ENCODE measurements around the gene VAV2. TPM values are rescaled to one million over a fixed set of nuclear protein-coding genes. Genes with fewer than 3 reads are reported as not detected.
A peak's percentile ranks its signal among the peaks of the same experiment; 100 is the strongest.
"Not testable (repeated sequence)": the region's sequence is repeated elsewhere in the genome, so short reads cannot be mapped to it uniquely, and the experiment has no call there.

VAV2 gene
- total and polyA plus RNA-seq, 2 donors, result 5.4 to 9.8 TPM

DNA sequence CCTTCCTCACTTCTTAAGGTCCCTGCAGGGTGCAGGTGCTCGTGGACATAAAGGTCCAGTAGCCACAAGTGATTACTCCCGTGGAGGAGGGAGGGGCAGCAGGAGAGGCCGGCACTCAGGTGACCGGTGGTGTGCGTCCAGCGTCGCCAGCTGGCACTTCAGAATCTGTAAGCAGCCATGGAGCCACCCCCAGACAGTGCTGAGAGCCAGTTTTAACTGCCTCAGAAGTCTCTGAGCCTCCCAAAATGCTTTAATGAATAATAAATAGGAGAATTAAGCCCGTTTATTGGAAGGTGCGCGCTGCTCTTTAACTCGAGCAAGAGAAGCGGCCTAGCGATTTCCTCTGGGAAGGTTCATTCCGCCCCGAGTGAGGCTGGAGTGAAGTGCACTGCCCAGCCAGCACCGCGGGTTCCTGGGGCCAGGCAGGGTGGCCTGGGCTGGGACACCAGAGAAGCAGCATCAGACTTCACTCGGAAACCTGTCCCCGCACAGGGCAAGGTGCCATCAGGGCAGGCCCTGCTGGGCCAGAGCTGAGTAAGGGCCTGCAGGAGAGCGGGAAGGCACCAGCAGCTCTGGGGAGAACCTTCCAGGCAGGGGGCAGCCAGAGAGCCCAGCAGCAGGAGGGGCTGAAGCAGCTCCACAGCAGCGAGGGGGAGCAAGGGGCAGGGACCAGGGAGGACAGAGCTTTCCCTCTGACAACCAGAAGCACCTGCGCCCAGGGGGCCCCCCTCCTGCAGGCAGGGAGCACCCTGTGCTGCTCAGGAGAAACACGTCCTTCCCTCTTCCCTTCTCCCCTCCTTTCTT, 61.2 kb downstream of the VAV2 start:
- no peak overlapping the region for H3K27ac ChIP-seq (ENCODE audit: low read depth in 1 of 2, low read length in 1 of 2)
- H3K9me3 ChIP-seq (ENCODE audit: control insufficient read depth in 2 of 2, insufficient read depth in 1 of 2, low read length in 1 of 2), result no peaks in the 10 kb centered on the region
- H3K27me3 ChIP-seq (ENCODE audit: control insufficient read depth in 2 of 2, insufficient read depth in 1 of 2, low read length in 1 of 2), result no peaks in the 10 kb centered on the region
- H3K4me1 ChIP-seq (ENCODE audit: control insufficient read depth in 2 of 2, insufficient read depth in 2 of 2, low read length in 2 of 2), result no peaks in the 10 kb centered on the region
- DNase-seq (ENCODE audit: low read depth in 6 of 9, low spot score in 9 of 9), result no peak
- 90% methylated on average over 23 of the region's 23 CpGs for WGBS
- no peak overlapping the region for H3K4me3 ChIP-seq (ENCODE audit: low read length in 2 of 2)
- H3K36me3 ChIP-seq (ENCODE audit: control insufficient read depth in 2 of 2, insufficient read depth in 2 of 2, low read length in 1 of 2), result no peaks in the 10 kb centered on the region

DNA sequence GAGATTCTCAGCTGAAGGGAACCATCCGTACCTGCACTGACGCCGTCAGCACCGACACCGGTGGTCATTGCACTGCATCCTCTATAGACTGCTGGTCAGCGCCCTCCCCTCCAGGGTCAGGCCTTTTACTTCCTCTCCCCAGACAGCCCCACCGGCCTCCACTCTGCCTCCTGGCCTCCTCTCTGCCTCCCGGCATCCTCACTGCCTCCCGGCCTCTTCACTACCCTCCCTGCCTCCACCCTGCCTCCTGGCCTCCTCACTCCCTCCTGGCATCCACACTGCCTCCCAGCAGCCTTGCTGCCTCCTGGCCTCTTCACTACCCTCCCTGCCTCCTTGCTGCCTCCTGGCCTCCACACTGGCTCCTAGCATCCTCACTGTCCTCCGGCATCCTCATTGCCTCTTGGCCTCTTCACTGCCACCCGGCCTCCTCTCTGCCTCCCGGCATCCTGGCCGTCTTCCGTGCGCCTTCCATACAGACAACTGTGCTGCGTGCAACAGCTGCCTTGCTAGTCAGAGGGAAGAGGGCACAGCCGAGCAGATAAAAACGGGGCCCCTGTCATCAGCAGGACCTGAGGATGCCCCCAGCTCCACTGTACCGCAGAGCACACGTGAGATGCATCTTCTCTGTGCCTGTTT, 62.0 kb downstream of the VAV2 start:
- Histone ChIP-seq H3K27ac (ENCODE audit: low read depth in 1 of 2, low read length in 1 of 2) (no peak overlapping the region), H3K36me3 (ENCODE audit: control insufficient read depth in 2 of 2, insufficient read depth in 2 of 2, low read length in 1 of 2) (no peaks in the 10 kb centered on the region), H3K9me3 (ENCODE audit: control insufficient read depth in 2 of 2, insufficient read depth in 1 of 2, low read length in 1 of 2) (no peaks in the 10 kb centered on the region), H3K4me3 (ENCODE audit: low read length in 2 of 2) (no peak overlapping the region), H3K27me3 (ENCODE audit: control insufficient read depth in 2 of 2, insufficient read depth in 1 of 2, low read length in 1 of 2) (no peaks in the 10 kb centered on the region), H3K4me1 (ENCODE audit: control insufficient read depth in 2 of 2, insufficient read depth in 2 of 2, low read length in 2 of 2) (no peaks in the 10 kb centered on the region)
- 84% methylated on average over 20 of the region's 20 CpGs for WGBS
- no peak for DNase-seq (ENCODE audit: low read depth in 6 of 9, low spot score in 9 of 9)

DNA sequence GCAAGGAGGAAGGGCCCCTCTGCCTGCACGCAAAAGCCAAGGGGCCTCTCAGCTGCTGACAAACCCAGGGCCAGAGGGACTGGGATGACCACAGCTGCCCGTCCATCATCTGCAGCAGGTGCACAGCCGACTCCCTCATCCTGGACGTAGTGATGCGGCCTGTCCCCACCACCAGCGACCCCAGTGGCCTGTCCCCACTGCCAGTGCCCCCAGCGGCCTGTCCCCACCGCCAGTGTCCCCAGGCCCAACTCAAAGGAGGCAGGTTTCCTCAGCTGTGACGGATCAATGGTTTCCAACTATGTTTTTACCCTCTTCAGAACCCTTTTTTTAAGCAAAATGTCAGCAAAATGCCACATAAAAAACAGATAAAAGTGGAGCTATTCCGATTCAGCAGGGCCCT, 62.5 kb downstream of the VAV2 start:
- WGBS, result 90% methylated on average over 10 of the region's 10 CpGs
- Histone ChIP-seq H3K4me3 (ENCODE audit: low read length in 2 of 2) (no peak overlapping the region), H3K4me1 (ENCODE audit: control insufficient read depth in 2 of 2, insufficient read depth in 2 of 2, low read length in 2 of 2) (no peaks in the 10 kb centered on the region), H3K27me3 (ENCODE audit: control insufficient read depth in 2 of 2, insufficient read depth in 1 of 2, low read length in 1 of 2) (no peaks in the 10 kb centered on the region), H3K36me3 (ENCODE audit: control insufficient read depth in 2 of 2, insufficient read depth in 2 of 2, low read length in 1 of 2) (no peaks in the 10 kb centered on the region), H3K9me3 (ENCODE audit: control insufficient read depth in 2 of 2, insufficient read depth in 1 of 2, low read length in 1 of 2) (no peaks in the 10 kb centered on the region), H3K27ac (ENCODE audit: low read depth in 1 of 2, low read length in 1 of 2) (no peak overlapping the region)
- no peak for DNase-seq (ENCODE audit: low read depth in 6 of 9, low spot score in 9 of 9)

DNA sequence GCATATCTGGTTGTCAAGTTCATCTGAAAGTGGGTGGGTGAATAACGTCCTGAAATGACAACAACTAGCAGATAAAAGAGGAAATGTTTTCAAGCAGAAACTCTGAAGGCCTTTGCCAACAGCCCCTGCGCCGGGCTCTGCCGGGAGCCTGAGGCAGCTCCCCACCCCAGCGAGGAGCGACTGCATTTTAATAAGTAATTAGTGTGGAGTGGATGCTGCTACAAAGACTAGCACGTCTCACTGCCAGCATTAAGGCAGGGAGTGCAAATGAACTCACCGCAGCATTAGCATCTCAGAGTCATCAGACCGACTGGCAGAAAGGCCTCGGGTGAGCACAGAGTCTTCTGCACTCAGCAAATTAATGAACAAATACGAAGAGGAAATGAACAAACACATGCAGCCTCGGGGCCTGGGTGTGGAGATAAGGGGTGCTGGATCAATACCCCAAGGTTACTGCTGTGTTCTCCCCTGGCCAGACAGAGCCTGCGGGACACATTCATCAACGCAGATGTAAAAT, 63.8 kb downstream of the VAV2 start:
- H3K27ac ChIP-seq (ENCODE audit: low read depth in 1 of 2, low read length in 1 of 2), result no peak overlapping the region
- no peak overlapping the region for H3K4me3 ChIP-seq (ENCODE audit: low read length in 2 of 2)
- no peak for DNase-seq (ENCODE audit: low read depth in 6 of 9, low spot score in 9 of 9)
- WGBS, result 87% methylated on average over 14 of the region's 14 CpGs
- no peaks in the 10 kb centered on the region for H3K9me3 ChIP-seq (ENCODE audit: control insufficient read depth in 2 of 2, insufficient read depth in 1 of 2, low read length in 1 of 2)
- no peaks in the 10 kb centered on the region for H3K27me3 ChIP-seq (ENCODE audit: control insufficient read depth in 2 of 2, insufficient read depth in 1 of 2, low read length in 1 of 2)
- no peaks in the 10 kb centered on the region for H3K4me1 ChIP-seq (ENCODE audit: control insufficient read depth in 2 of 2, insufficient read depth in 2 of 2, low read length in 2 of 2)
- H3K36me3 ChIP-seq (ENCODE audit: control insufficient read depth in 2 of 2, insufficient read depth in 2 of 2, low read length in 1 of 2), result no peaks in the 10 kb centered on the region

DNA sequence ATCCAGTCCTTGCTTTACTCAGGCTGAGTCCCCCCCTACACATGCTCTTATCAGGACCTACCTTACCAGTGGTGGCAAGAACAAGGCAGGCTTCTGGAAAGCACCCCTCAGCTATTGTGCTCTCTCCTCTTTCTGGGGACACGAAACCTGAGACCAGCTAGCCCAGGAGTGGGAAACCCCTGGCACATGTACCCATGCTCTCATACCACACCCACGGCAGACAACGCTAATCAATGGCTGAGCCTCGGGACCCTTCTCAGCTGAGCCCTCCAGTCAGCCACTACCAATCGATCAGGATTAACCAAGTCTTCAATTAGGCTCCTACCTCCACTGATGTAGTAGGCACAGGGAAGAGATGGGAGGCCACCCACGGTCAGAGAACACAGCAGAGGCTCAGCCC, 65.1 kb downstream of the VAV2 start:
- Histone ChIP-seq H3K36me3 (ENCODE audit: control insufficient read depth in 2 of 2, insufficient read depth in 2 of 2, low read length in 1 of 2) (no peaks in the 10 kb centered on the region), H3K4me1 (ENCODE audit: control insufficient read depth in 2 of 2, insufficient read depth in 2 of 2, low read length in 2 of 2) (no peaks in the 10 kb centered on the region), H3K4me3 (ENCODE audit: low read length in 2 of 2) (peak overlapping the region in 1 of 2 donors; percentile 22), H3K27ac (ENCODE audit: low read depth in 1 of 2, low read length in 1 of 2) (no peak overlapping the region), H3K9me3 (ENCODE audit: control insufficient read depth in 2 of 2, insufficient read depth in 1 of 2, low read length in 1 of 2) (no peaks in the 10 kb centered on the region), H3K27me3 (ENCODE audit: control insufficient read depth in 2 of 2, insufficient read depth in 1 of 2, low read length in 1 of 2) (no peaks in the 10 kb centered on the region)
- WGBS, result 93% methylated on average over 6 of the region's 6 CpGs
- peak in 2 of 9 donors; percentile 14 to 26 for DNase-seq (ENCODE audit: low read depth in 6 of 9, low spot score in 9 of 9)

DNA sequence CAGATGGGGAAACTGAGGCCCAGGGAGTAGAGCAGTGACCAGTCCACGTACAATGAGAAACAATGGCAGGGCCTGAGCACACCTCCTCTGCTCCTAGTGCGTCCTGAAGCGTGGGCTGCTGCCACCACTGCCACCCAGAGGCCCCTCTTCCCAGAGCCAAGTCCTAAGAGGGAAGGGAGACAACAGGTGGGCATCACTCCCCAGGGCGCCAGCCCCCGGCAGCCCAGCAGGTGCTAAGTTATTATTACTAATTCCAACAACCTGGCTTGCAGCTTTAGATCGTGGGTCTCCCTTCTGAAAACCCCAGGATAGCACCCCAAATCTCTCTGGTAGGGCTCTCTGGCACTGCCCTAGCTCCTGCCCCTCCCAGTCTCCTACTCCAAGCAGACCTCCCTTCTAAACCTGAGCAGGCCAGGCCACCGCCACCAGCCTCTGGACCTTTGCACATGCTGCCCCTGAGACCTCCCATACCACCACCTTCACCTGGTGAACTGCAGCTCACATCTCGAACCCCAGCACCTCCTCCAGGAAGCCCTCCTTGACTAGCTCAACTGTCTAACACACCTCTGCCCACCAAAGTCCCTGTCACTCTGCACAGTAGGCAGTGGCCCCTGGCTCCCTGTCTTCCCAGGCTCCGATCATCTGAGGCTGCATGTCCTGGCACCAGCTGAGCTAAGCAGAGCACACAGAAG, 65.8 kb downstream of the VAV2 start:
- DNase-seq (ENCODE audit: low read depth in 6 of 9, low spot score in 9 of 9), result no peak
- no peaks in the 10 kb centered on the region for H3K4me1 ChIP-seq (ENCODE audit: control insufficient read depth in 2 of 2, insufficient read depth in 2 of 2, low read length in 2 of 2)
- H3K27ac ChIP-seq (ENCODE audit: low read depth in 1 of 2, low read length in 1 of 2), result no peak overlapping the region
- H3K27me3 ChIP-seq (ENCODE audit: control insufficient read depth in 2 of 2, insufficient read depth in 1 of 2, low read length in 1 of 2), result no peaks in the 10 kb centered on the region
- H3K9me3 ChIP-seq (ENCODE audit: control insufficient read depth in 2 of 2, insufficient read depth in 1 of 2, low read length in 1 of 2), result no peaks in the 10 kb centered on the region
- 96% methylated on average over 9 of the region's 9 CpGs for WGBS
- H3K36me3 ChIP-seq (ENCODE audit: control insufficient read depth in 2 of 2, insufficient read depth in 2 of 2, low read length in 1 of 2), result no peaks in the 10 kb centered on the region
- H3K4me3 ChIP-seq (ENCODE audit: low read length in 2 of 2), result peak overlapping the region in 1 of 2 donors; percentile 22

DNA sequence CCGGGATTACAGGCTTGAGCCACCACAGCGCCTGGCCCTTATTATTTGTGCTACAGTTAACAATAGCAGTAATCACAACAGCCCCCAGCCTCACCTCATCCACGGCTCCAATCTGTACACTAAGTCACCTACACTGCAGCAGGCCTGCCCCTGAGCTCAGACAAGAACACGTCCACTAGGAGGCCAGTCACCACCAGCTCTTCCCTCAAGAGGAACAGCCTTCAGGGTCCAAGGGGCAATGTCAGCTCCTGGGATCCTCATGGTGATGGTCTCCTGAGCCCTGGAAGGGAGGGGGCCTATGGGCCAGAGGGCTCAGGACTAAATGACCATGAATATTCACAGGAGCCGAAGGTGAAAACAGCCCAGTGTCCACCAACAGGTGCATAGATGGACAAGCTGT, 67.7 kb downstream of the VAV2 start:
- H3K36me3 ChIP-seq (ENCODE audit: control insufficient read depth in 2 of 2, insufficient read depth in 2 of 2, low read length in 1 of 2), result no peaks in the 10 kb centered on the region
- no peaks in the 10 kb centered on the region for H3K4me1 ChIP-seq (ENCODE audit: control insufficient read depth in 2 of 2, insufficient read depth in 2 of 2, low read length in 2 of 2)
- WGBS, result 93% methylated on average over 5 of the region's 5 CpGs
- no peaks in the 10 kb centered on the region for H3K9me3 ChIP-seq (ENCODE audit: control insufficient read depth in 2 of 2, insufficient read depth in 1 of 2, low read length in 1 of 2)
- no peak overlapping the region for H3K27ac ChIP-seq (ENCODE audit: low read depth in 1 of 2, low read length in 1 of 2)
- DNase-seq (ENCODE audit: low read depth in 6 of 9, low spot score in 9 of 9), result no peak
- H3K27me3 ChIP-seq (ENCODE audit: control insufficient read depth in 2 of 2, insufficient read depth in 1 of 2, low read length in 1 of 2), result no peaks in the 10 kb centered on the region
- no peak overlapping the region for H3K4me3 ChIP-seq (ENCODE audit: low read length in 2 of 2)

DNA sequence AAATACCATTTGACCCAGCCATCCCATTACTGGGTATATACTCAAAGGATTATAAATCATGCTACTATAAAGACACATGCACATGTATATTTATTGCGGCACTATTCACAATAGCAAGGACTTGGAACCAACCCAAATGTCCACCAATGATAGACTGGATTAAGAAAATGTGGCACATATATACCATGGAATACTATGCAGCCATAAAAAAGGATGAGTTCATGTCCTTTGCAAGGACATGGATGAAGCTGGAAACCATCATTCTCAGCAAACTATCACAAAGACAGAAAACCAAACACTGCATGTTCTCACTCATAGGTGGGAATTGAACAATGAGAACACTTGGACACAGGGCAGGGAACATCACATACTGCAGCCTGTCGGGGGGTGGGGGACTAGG, 68.5 kb downstream of the VAV2 start:
- not testable (repeated sequence) for H3K36me3 ChIP-seq (ENCODE audit: control insufficient read depth in 2 of 2, insufficient read depth in 2 of 2, low read length in 1 of 2); H3K27ac ChIP-seq (ENCODE audit: low read depth in 1 of 2, low read length in 1 of 2); H3K9me3 ChIP-seq (ENCODE audit: control insufficient read depth in 2 of 2, insufficient read depth in 1 of 2, low read length in 1 of 2); H3K4me1 ChIP-seq (ENCODE audit: control insufficient read depth in 2 of 2, insufficient read depth in 2 of 2, low read length in 2 of 2); H3K4me3 ChIP-seq (ENCODE audit: low read length in 2 of 2); DNase-seq (ENCODE audit: low read depth in 6 of 9, low spot score in 9 of 9); H3K27me3 ChIP-seq (ENCODE audit: control insufficient read depth in 2 of 2, insufficient read depth in 1 of 2, low read length in 1 of 2)
- WGBS, result 92% methylated on average over 2 of the region's 2 CpGs

DNA sequence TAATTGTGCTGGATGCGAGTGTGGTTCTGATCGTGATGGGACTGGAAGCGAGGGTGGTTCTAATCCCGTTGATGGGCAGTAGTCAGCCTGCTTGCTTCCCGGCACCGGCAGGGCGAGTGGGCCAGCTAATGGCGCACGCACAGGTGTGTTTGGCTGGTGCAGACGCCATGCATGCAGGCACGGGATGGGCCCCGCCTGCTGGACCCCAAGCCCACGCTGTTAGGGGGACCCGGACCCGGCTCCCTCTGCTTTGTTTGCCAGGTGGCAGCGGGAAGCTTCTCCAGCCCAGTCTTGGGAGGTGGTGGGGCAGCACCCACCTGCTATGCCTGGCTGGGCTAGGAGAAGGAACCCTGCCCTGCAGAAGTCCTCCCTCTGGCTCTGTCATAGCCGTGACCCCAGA, 70.3 kb downstream of the VAV2 start:
- no peaks in the 10 kb centered on the region for H3K4me1 ChIP-seq (ENCODE audit: control insufficient read depth in 2 of 2, insufficient read depth in 2 of 2, low read length in 2 of 2)
- H3K27me3 ChIP-seq (ENCODE audit: control insufficient read depth in 2 of 2, insufficient read depth in 1 of 2, low read length in 1 of 2), result no peaks in the 10 kb centered on the region
- no peak overlapping the region for H3K4me3 ChIP-seq (ENCODE audit: low read length in 2 of 2)
- WGBS, result 89% methylated on average over 17 of the region's 17 CpGs
- H3K27ac ChIP-seq (ENCODE audit: low read depth in 1 of 2, low read length in 1 of 2), result no peak overlapping the region
- H3K36me3 ChIP-seq (ENCODE audit: control insufficient read depth in 2 of 2, insufficient read depth in 2 of 2, low read length in 1 of 2), result no peaks in the 10 kb centered on the region
- no peaks in the 10 kb centered on the region for H3K9me3 ChIP-seq (ENCODE audit: control insufficient read depth in 2 of 2, insufficient read depth in 1 of 2, low read length in 1 of 2)
- no peak for DNase-seq (ENCODE audit: low read depth in 6 of 9, low spot score in 9 of 9)
